Uterus (tissue), 2 donors: ENCODE measurements around the gene NACC1.

Source experiments
- CTCF ChIP-seq, 4 experiments: fragments of 200-600 bp in 2 of 4; fragments of 450-650 bp in 2 of 4; sonication (generic) in 2 of 4; IDR thresholded peaks; one replicate each; pipeline ENCODE4 v1.5.1; 2016 to 2019; ENCODE audit warnings: antibody characterized with exemption in 4 of 4, mild to moderate bottlenecking in 2 of 4, moderate library complexity in 1 of 4
- POLR2A ChIP-seq, 2 donors: fragments of 450-650 bp; IDR thresholded peaks; one replicate each; pipeline ENCODE4 v1.6.1; 2016; ENCODE audit warnings: antibody characterized with exemption in 2 of 2, mild to moderate bottlenecking in 1 of 2, moderate library complexity in 1 of 2

DNA sequence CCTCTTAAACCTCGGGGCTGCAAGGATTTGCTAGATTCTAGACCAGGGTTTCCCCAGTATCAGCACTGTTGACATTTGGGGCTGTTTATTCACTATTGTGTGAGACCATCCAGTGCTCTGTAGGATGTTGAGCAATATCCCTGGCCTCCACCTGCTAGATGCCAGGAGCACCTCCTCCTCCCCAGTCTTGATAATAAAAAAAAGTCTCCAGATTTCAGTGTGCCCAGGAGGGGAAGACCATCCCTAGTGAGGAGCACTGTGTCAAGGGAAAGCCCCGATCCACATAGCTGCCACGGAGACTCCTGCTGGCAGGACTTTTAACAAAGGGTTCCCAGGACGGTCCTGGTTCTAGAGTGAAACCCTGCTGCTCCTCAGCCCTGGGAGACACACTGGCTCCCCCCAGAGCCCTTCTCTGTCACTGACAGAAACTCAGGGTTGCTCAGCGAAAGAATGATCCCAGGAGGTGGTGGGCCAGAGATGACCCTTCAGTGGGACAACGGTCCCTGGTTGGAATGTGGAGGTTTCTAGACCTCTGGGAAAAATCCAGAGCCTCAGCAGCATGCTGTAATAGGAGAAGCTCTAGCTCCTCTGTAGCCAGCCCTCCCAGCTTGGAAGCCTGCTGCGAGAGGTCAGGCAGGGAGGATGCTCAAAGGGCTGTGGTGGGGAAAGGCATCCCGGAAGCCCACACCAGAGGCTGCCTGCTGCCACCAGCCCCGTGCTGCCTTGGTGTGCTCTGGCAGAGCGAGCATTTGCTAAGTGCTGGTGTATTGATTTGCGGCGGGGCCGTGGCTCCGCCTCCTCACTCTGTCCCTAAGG lies 35.7 kb upstream of the NACC1 start:
- TF ChIP-seq CTCF (IDR thresholded peaks at IDR 0.05) (peak in 3 of 4 experiments; percentile 20 to 50 (median 30)), POLR2A (IDR thresholded peaks at IDR 0.05) (no peak)
